Measurements from ENCODE around the gene STK38L. TPM values are rescaled to one million over a fixed set of nuclear protein-coding genes. Genes with fewer than 3 reads are reported as not detected.

STK38L gene
- total RNA-seq, 2 donors from 2014 or later = 13.7 to 14.5 TPM

DNA sequence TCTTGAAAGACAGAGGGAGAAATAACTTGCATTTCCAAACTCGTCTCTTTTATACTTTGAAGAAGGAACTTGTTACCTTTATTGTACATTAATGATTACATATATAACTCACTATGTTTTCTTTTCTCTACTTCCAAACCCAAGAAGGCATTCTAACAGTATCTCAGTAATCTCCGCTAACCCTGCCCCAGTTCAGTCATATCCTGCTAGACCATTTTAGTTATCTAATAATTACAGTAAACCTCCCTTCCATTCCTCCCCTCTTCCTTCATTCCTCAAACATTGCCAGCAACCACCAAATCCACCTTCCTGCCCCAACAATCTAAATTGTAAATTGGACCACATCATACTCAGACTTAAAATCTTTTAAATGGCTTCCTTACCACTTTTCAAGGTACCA, 30.6 kb downstream of the STK38L start:
- H3K9me3 Mint-ChIP-seq = no peaks in the 10 kb centered on the region
- no peaks in the 10 kb centered on the region for H3K36me3 Mint-ChIP-seq
- H3K4me1 Mint-ChIP-seq (ENCODE audit: low read depth in 2 of 2) = peaks cover 18 to 20% of the 10 kb centered on the region in 2 donors
- no peak overlapping the region for H3K4me3 Mint-ChIP-seq
- H3K27ac Mint-ChIP-seq = no peak overlapping the region
- no peak for DNase-seq (ENCODE audit: low spot score)
- no peak for ATAC-seq
- no peaks in the 10 kb centered on the region for H3K27me3 Mint-ChIP-seq

DNA sequence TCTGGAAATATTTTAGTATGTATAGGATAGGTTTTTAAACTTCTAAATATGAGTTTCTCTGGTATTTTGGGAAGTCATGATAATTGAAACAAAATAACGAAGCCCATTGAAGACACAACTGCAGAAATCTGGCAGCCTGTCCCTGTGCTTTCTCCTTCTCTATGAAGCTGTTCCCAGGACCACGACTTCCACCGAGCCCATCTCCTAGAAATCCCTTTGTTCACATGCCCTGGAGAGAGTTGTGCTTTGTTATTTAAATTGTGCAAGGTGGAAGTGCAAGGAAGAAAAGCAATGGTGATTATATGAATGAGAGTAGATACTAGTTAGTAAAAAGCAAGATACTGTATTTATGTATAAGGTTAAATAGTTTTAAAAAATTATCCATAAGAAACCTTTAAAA, 32.2 kb downstream of the STK38L start:
- ATAC-seq (no peak), DNase-seq (ENCODE audit: low spot score) (no peak)
- H3K4me3 Mint-ChIP-seq = no peak overlapping the region
- no peak overlapping the region for H3K27ac Mint-ChIP-seq
- no peaks in the 10 kb centered on the region for H3K27me3 Mint-ChIP-seq
- H3K4me1 Mint-ChIP-seq (ENCODE audit: low read depth in 2 of 2) = peaks cover 18 to 25% of the 10 kb centered on the region in 2 donors
- no peaks in the 10 kb centered on the region for H3K36me3 Mint-ChIP-seq
- H3K9me3 Mint-ChIP-seq = no peaks in the 10 kb centered on the region

DNA sequence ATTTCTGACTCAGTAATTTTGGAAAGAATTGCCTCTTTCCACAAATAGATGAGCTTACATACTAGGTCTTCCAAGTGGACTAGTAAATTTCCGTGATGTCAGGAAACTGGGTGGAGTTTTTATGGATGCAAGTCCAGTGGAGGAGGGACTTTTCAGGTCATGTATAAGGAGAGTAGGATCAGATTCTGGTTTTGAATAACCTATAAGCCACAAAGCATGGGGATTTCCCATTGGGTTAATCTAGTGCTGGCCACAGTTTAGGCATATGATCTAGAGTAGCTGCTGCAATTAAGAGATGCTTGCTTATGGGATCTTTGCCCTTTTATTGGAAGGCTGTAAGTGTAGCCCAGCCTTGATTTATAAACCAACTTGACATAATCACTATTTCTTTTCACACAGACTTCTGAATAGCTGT, 33.8 kb downstream of the STK38L start:
- Mint-ChIP-seq H3K9me3 (no peaks in the 10 kb centered on the region), H3K27me3 (no peaks in the 10 kb centered on the region), H3K4me1 (ENCODE audit: low read depth in 2 of 2) (peaks cover 14 to 24% of the 10 kb centered on the region in 2 donors), H3K36me3 (no peaks in the 10 kb centered on the region), H3K4me3 (no peak overlapping the region), H3K27ac (no peak overlapping the region)
- ATAC-seq = peak; percentile 61 to 81
- DNase-seq (ENCODE audit: low spot score) = no peak

DNA sequence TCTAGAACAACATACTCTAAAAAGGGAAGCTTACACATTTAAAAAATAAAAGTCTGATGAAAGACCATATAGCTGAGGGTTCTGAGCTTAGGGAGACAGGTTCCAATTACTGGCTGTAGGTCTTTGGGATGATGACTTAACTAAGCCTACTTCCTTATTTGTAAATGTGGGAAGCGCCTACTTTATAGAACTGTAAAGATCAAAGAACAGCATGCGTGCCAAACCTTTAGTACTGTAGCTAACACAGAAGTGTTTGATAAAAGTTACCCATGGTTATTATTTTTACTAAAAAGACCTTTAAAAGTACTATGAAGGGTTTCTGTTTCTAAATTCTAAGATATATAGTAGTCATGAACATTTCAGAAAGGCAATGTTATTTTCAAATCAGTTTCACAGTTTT, 35.7 kb downstream of the STK38L start:
- H3K9me3 Mint-ChIP-seq = no peaks in the 10 kb centered on the region
- H3K27me3 Mint-ChIP-seq = no peaks in the 10 kb centered on the region
- no peak for ATAC-seq
- no peak for DNase-seq (ENCODE audit: low spot score)
- no peak overlapping the region for H3K4me3 Mint-ChIP-seq
- no peak overlapping the region for H3K27ac Mint-ChIP-seq
- peaks cover 14 to 21% of the 10 kb centered on the region in 2 donors for H3K4me1 Mint-ChIP-seq (ENCODE audit: low read depth in 2 of 2)
- H3K36me3 Mint-ChIP-seq = no peaks in the 10 kb centered on the region

DNA sequence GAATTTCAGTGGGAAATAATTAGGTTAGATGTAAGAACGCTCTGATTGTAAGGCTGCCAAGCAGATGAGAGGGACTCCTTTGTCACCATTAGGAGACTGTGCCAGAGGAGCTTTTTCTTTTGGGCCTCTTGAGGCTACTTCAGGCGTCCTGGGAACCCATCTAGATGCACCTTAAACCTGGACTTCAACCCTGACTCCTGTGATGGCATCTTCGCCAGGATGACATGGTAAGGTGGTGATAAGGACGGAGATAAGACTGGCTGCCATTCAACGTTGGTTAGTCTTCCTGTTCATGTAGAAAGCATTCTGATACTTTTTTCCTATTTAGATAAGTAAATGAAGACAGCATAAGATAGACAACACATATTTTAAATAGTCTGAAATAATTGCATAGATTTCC, 36.3 kb downstream of the STK38L start:
- DNase-seq (ENCODE audit: low spot score) (no peak), ATAC-seq (no peak)
- Mint-ChIP-seq H3K27ac (no peak overlapping the region), H3K27me3 (no peaks in the 10 kb centered on the region), H3K4me1 (ENCODE audit: low read depth in 2 of 2) (peaks cover 14 to 21% of the 10 kb centered on the region in 2 donors), H3K9me3 (no peaks in the 10 kb centered on the region), H3K4me3 (no peak overlapping the region), H3K36me3 (no peaks in the 10 kb centered on the region)

DNA sequence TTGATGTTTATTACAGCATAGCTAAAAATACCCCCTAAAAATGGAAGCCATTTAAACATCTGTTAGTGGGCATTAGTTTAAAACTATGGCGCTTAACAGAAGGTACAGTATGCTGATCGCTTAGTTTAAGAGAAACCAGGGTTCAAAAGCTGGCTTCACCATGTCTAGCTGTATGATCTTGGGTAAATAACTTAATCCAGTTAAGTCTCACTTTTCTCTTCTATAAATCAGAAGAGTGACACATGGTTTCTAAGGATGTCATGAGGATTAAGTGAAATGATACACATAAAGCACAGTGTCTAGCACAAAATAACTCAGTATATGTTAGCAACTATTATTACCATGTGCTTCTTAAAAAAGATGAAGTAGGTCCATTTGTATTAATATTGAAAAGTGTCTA, 38.7 kb downstream of the STK38L start:
- H3K4me3 Mint-ChIP-seq = no peak overlapping the region
- H3K27ac Mint-ChIP-seq = no peak overlapping the region
- peaks cover 9 to 13% of the 10 kb centered on the region in 2 donors for H3K4me1 Mint-ChIP-seq (ENCODE audit: low read depth in 2 of 2)
- no peaks in the 10 kb centered on the region for H3K36me3 Mint-ChIP-seq
- DNase-seq (ENCODE audit: low spot score) (no peak), ATAC-seq (no peak)
- H3K9me3 Mint-ChIP-seq = no peaks in the 10 kb centered on the region
- H3K27me3 Mint-ChIP-seq = no peaks in the 10 kb centered on the region

DNA sequence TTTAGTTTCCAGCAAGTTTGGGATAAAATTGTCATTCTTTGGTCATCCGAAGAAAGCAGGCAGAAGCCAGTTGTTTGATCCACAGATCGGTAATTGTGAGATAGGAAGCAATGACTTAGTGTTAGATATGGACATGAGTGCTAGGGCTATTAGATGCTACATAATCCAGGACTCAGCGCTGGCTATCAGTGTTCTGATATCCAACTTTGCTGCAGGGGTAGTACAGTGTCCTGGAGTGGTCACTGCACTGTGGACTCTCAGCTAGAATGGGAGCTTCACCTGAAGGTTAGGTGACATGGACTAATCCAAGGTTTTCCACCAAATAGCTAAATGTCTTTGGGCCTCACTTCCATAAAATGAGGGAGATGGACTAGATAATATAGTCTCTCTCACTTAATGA, 39.9 kb downstream of the STK38L start:
- no peak for DNase-seq (ENCODE audit: low spot score)
- Mint-ChIP-seq H3K4me1 (ENCODE audit: low read depth in 2 of 2) (peaks cover 3 to 5% of the 10 kb centered on the region in 2 donors), H3K9me3 (no peaks in the 10 kb centered on the region), H3K27me3 (no peaks in the 10 kb centered on the region), H3K27ac (no peak overlapping the region), H3K4me3 (no peak overlapping the region), H3K36me3 (no peaks in the 10 kb centered on the region)
- no peak for ATAC-seq

DNA sequence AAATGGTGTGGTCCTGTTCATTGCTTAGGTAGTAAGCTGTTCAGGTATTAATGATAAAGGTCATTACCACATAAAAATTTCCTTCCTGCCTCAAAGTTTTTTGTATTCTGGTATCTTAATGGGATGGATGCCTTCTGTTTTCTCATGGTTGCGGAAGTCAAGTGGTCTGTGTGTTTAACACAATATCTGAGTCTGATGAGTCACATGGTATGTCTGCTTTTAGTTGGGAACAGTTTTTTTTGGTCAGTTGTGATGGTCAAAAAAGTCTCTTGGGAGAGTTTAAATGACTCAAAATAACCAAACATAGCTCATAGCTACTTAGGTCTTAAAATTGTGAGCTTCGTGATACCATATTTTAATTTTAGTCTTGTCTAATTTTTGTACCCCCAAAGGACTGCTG, 40.7 kb downstream of the STK38L start:
- Mint-ChIP-seq H3K4me1 (ENCODE audit: low read depth in 2 of 2) (peaks cover 3 to 5% of the 10 kb centered on the region in 2 donors), H3K27me3 (no peaks in the 10 kb centered on the region), H3K9me3 (no peaks in the 10 kb centered on the region), H3K4me3 (no peak overlapping the region), H3K27ac (no peak overlapping the region), H3K36me3 (no peaks in the 10 kb centered on the region)
- no peak for ATAC-seq
- no peak for DNase-seq (ENCODE audit: low spot score)

DNA sequence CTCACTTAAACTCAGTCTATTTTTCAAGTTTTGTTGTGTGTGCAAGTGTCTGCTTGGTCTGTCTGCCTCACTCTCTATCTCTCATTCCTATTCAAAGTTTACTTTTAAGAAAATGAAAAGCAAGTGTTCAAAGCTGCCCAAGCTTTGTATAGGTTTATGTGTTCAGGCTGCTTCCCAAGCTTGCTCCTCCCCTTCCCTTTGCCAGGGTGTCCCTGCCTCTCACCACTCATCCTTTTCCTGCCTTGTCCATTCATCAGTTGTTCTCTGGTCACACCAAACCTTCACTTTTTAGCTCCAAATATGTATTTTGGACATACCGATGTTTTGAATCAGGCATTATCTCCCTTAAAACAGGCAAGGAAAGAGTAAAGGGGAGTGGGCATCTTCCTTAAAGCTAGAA, 41.3 kb downstream of the STK38L start:
- no peak for DNase-seq (ENCODE audit: low spot score)
- Mint-ChIP-seq H3K4me1 (ENCODE audit: low read depth in 2 of 2) (peaks cover 3% of the 10 kb centered on the region in 2 donors), H3K27ac (no peak overlapping the region), H3K27me3 (no peaks in the 10 kb centered on the region), H3K9me3 (no peaks in the 10 kb centered on the region), H3K4me3 (no peak overlapping the region), H3K36me3 (no peaks in the 10 kb centered on the region)
- no peak for ATAC-seq

DNA sequence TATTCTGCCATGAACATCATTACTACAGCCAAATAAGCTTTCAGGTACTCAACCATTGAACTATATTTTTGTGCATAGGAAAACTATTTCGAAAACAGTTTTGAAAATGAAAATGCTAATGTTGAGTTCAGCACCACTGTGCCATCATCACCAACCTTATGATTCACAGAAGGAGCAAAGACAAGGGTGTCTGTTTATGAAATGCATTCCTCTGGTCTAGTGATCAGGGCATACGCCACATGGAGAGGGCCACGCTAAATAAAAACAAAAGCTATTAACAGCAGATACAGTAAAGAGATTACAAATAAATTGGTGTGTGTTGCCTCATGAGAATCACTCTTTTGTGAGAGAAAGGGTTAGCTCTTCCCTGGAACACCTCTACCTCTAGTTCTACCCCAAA, 45.3 kb downstream of the STK38L start:
- H3K27ac Mint-ChIP-seq = no peak overlapping the region
- no peaks in the 10 kb centered on the region for H3K9me3 Mint-ChIP-seq
- ATAC-seq = no peak
- DNase-seq (ENCODE audit: low spot score) = no peak
- H3K4me1 Mint-ChIP-seq (ENCODE audit: low read depth in 2 of 2) = peaks cover 0 to 3% of the 10 kb centered on the region in 2 donors
- H3K27me3 Mint-ChIP-seq = no peaks in the 10 kb centered on the region
- no peaks in the 10 kb centered on the region for H3K36me3 Mint-ChIP-seq
- no peak overlapping the region for H3K4me3 Mint-ChIP-seq

DNA sequence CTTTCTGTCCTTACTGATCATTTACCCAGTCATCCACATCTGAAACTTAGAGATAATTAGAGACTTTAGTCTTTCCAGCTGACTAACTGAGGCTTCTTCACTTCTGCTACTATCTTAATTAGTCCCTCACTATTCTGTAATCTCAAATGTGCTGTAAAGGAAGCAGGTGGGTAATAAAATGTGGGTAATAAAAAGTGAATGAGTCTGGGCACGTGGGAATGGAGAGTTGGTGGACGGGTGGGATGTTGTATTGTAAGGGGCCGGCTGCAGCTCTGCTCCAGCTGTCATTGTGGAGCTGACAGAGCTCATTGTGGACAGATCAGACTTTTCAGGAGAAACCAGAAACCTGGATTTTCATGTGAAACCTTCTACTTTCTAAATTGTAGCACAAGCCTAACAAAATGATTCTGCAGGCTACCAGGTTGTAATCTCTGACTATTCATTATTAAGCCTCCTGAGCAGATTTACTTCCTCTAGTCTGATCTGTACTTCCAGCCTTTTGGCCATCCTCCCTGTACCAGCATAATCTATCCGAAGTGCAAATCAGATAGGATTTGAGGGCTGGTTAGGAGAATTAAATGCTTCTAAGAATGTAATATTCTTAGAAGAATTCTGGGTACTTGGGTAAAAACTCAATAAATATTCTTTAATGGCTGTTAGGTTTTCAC, 46.5 kb downstream of the STK38L start:
- Mint-ChIP-seq H3K27me3 (no peaks in the 10 kb centered on the region), H3K27ac (no peak overlapping the region), H3K9me3 (no peaks in the 10 kb centered on the region), H3K36me3 (no peaks in the 10 kb centered on the region), H3K4me1 (ENCODE audit: low read depth in 2 of 2) (no peaks in the 10 kb centered on the region), H3K4me3 (no peak overlapping the region)
- ATAC-seq = no peak
- no peak for DNase-seq (ENCODE audit: low spot score)

DNA sequence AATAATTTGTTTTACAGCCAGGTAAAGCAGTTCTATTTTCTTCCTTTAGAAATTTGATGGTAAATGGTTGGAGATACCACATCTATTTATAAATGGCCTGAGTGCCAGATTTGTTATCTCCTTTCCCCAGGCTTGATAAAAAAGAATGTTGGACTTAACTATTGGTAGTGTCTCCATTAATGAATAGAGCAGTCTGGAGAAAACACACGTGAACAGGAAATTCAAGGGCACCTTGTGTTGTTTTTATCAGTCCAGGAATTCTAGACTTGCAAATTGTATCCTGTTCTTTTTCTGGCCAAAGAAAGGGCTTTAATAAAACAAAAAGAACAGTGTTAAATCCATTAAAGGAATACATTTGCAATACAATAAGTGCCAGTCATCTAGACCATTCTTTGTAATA, 47.8 kb downstream of the STK38L start:
- Mint-ChIP-seq H3K27me3 (no peaks in the 10 kb centered on the region), H3K9me3 (no peaks in the 10 kb centered on the region), H3K27ac (no peak overlapping the region), H3K4me1 (ENCODE audit: low read depth in 2 of 2) (no peaks in the 10 kb centered on the region), H3K4me3 (no peak overlapping the region), H3K36me3 (no peaks in the 10 kb centered on the region)
- DNase-seq (ENCODE audit: low spot score) (no peak), ATAC-seq (no peak)

DNA sequence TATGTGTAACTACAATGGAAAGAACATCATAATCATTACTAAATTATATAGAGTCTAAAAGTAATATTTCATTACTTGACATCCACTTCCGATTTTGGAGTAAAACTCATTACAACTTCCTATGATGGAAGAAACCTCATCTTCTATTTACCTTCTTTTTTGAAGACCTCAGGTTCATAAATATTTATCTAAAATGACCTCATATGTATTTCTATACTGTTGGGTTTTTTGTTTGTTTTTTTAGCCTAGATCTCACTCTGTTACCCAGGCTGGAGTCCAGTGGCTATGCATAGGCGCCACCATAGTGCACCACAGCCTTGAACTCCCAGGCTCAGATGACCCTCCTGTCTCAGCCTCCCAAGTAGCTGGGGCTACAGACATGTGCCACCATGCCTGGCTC, 48.6 kb downstream of the STK38L start:
- Mint-ChIP-seq H3K27ac (no peak overlapping the region), H3K9me3 (no peaks in the 10 kb centered on the region), H3K36me3 (no peaks in the 10 kb centered on the region), H3K4me1 (ENCODE audit: low read depth in 2 of 2) (no peaks in the 10 kb centered on the region), H3K27me3 (no peaks in the 10 kb centered on the region), H3K4me3 (no peak overlapping the region)
- DNase-seq (ENCODE audit: low spot score) (no peak), ATAC-seq (no peak)

DNA sequence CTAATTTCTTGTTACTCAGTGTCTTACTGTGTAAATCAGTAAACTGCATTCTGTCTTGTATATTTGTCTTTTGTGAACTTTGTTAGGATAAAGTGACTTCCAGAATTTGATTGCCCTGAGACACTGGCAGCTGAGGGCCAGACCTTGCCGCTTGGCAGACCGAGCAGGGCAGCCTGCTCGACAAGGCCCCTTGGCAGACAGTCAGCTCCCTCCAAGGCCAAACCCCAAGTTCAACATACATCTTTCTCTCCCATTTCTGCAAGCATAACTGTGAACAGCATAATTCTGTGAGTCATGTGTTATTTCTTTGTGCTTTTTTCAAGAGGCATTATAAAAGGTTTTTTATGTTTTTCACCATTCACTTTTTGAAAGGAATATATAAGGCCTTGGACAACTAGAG, 49.4 kb downstream of the STK38L start:
- ATAC-seq (no peak), DNase-seq (ENCODE audit: low spot score) (no peak)
- no peak overlapping the region for H3K4me3 Mint-ChIP-seq
- no peaks in the 10 kb centered on the region for H3K36me3 Mint-ChIP-seq
- no peaks in the 10 kb centered on the region for H3K27me3 Mint-ChIP-seq
- H3K9me3 Mint-ChIP-seq = no peaks in the 10 kb centered on the region
- no peaks in the 10 kb centered on the region for H3K4me1 Mint-ChIP-seq (ENCODE audit: low read depth in 2 of 2)
- peak overlapping the region in 1 of 2 donors; percentile 41 for H3K27ac Mint-ChIP-seq

DNA sequence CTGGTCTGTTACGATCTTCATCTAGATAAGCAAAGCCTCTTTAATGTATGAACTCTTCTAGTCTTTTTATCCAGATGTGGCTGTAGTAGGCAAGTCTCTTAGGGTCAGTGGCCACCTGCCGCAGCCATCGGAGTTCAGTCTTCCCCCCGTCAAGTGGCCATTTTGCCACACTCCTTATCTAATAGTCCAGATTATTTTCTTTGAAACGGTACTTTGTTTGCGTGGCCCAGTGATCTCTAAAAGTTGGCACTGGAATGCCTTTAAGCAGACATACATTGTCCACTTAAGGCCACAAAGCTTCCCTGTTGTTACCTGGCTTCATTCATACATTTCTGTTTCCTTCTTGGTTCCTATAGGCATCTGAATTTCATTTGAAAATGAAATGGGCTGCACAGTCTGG, 52.6 kb downstream of the STK38L start:
- H3K9me3 Mint-ChIP-seq = no peaks in the 10 kb centered on the region
- H3K27me3 Mint-ChIP-seq = no peaks in the 10 kb centered on the region
- no peak overlapping the region for H3K27ac Mint-ChIP-seq

More for the DNA sequence above, 52.6 kb downstream of the STK38L start:
- ATAC-seq = no peak
- no peaks in the 10 kb centered on the region for H3K4me1 Mint-ChIP-seq (ENCODE audit: low read depth in 2 of 2)
- peaks cover 11% of the 10 kb centered on the region for H3K36me3 Mint-ChIP-seq
- DNase-seq (ENCODE audit: low spot score) = no peak
- no peak overlapping the region for H3K4me3 Mint-ChIP-seq

Measured in natural killer cell treated with Interleukin-12 subunit alpha and Interleukin-12 subunit beta and Interleukin-15 and Interleukin-18, amount 100 ng/mL, for 72 hours (primary cell).